Upper lobe of left lung (tissue), 6 donors: ENCODE measurements around the gene BAG2. TPM values are rescaled to one million over a fixed set of nuclear protein-coding genes. Genes with fewer than 3 reads are reported as not detected.

Experiments
- ATAC-seq, 2 donors: fragments of 200-7000 bp; cut with Tn5 transposase; one replicate each; pipeline ENCODE4 v1.9.1; 2022; ENCODE audit warnings: mild to moderate bottlenecking in 2 of 2, moderate library complexity in 2 of 2; ENCODE audit not compliant: low FRiP score in 2 of 2
- DNase-seq, 2 donors: peaks; one replicate each; pipeline ENCODE4 v3.0.0-alpha.2; 2019 to 2020
- H3K27ac ChIP-seq, 4 donors: fragments of 200-600 bp; sonication (generic); one replicate each; pipeline ENCODE4 v1.5.1; 2016 to 2019
- H3K27me3 ChIP-seq, 4 donors: fragments of 200-600 bp; sonication (generic); one replicate each; pipeline ENCODE4 v1.5.1; 2017 to 2019
- H3K36me3 ChIP-seq, 4 donors: fragments of 200-600 bp; sonication (generic); one replicate each; pipeline ENCODE4 v1.5.1; 2016 to 2019
- H3K4me1 ChIP-seq, 4 donors: fragments of 200-600 bp; sonication (generic); one replicate each; pipeline ENCODE4 v1.5.1; 2018 to 2019
- H3K4me3 ChIP-seq, 4 donors: fragments of 200-600 bp; sonication (generic); one replicate each; pipeline ENCODE4 v1.5.1; 2017 to 2019; ENCODE audit warnings: mild to moderate bottlenecking in 2 of 4, moderate library complexity in 1 of 4
- H3K9me3 ChIP-seq, 4 donors: fragments of 200-600 bp; sonication (generic); one replicate each; pipeline ENCODE4 v1.5.1; 2018 to 2019
- EP300 ChIP-seq, 4 donors: sonication (generic); formaldehyde crosslinking; IDR thresholded peaks; one replicate each; pipeline ENCODE4 v1.5.1; 2017; ENCODE audit warnings: antibody characterized with exemption in 4 of 4, control low read depth in 2 of 4
- POLR2A ChIP-seq, 4 donors: fragments of 450-650 bp; IDR thresholded peaks; one replicate each; pipeline ENCODE4 v1.5.1; 2016 to 2017; ENCODE audit warnings: antibody characterized with exemption in 4 of 4, mild to moderate bottlenecking in 2 of 4
- POLR2AphosphoS5 ChIP-seq, 2 donors: sonication (generic); formaldehyde crosslinking; IDR thresholded peaks; one replicate each; pipeline ENCODE4 v1.5.1; 2017; ENCODE audit warnings: antibody characterized with exemption in 2 of 2
- WGBS, 2 donors: methylation state at CpG; one replicate each; pipeline ENCODE4 v1.1.5; 2017 to 2018; 5-methylcytosine and 5-hydroxymethylcytosine counted together
- total RNA-seq, 6 donors: library from RNA; depleted of rRNA in 4 of 6; stranded (reverse); fragments of >200 nt in 4 of 6; gene quantifications; one replicate each; pipeline versions ENCODE4 v1.1.0 to v1.2.1, GENCODE V29; 2016 to 2021
- TF ChIP-seq, protein P1 (sequence below), 6 experiments: fragments of 450-650 bp in 4 of 6; fragments of 200-600 bp in 2 of 6; sonication (generic) in 2 of 6; IDR thresholded peaks; one replicate each; pipeline ENCODE4 v1.5.1; 2016 to 2019; ENCODE audit warnings: antibody characterized with exemption in 6 of 6
- donor health status: DM: no; HTN: no; CAD: no; lungs with moderate emphysema.
- donor health status: DM: no; HTN: yes; CAD: no; lungs with severe emphysema.

The BAG2 gene
- 1 to 10 TPM; 2.1 to 7.4 (median 4.4) TPM for total RNA-seq

DNA sequence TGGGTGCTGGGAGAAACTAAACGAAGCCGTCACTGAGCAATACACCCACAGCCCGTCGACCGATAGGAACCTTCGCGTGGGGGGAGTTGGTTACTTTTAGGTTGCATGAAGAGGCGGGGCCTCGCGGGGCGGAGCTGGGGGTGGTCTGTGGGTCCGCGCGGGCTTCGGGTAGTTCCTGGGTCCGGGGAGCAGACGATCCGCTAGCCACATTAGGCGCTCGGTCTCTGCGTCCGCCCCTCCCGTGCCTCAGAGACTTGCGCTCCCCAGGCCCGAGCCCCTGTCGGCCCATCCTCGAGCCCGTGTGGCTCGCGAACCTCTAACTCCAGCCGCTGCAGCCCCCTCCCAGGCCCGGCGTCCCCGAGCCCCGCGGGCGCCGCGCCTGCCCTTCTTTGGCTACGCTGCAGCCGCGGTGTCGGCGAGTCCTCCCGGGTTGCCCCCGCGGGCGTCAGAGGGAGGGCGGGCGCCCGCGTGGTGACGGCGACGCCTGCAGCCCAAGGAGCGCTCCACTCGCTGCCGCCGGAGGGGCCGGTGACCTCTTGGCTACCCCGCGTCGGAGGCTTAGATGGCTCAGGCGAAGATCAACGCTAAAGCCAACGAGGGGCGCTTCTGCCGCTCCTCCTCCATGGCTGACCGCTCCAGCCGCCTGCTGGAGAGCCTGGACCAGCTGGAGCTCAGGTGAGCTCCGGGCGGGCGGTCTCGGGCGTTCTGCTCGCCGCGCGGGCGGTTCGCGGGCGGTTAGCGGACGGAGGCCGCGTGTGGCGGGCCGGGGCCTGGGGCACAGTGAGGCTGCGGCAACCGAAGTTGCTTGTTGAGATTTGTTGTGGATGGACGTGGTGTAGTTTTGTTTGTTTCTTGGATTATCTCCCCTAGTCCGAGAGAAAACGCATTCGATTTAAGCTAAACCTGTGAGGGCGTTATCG, at the start of gene BAG2:
TSS of gene BAG2 (plus strand) at position 191 of the 920 bp plus-strand sequence. CDS start at position 563, 372 bp downstream.
- WGBS, 2 donors: 1 to 2% methylated on average over 6 to 46 of the region's 97 CpGs
- no peaks in the 10 kb centered on the region for H3K27me3 ChIP-seq
- peak within 1 kb of the TSS; percentile 54 to 79 (median 72) for H3K4me3 ChIP-seq
- DNase-seq (peak; percentile 86 to 96), ATAC-seq (peak; percentile 94 to 96)
- H3K27ac ChIP-seq: peak within 1 kb of the TSS; percentile 78 to 92 (median 82)
- no peaks in the 10 kb centered on the region for H3K9me3 ChIP-seq
- TF ChIP-seq POLR2AphosphoS5 (IDR thresholded peaks at IDR 0.05) (peak in 1 of 2 donors; percentile 65), POLR2A (IDR thresholded peaks at IDR 0.05) (peak in 2 of 4 donors; percentile 68 to 72), EP300 (IDR thresholded peaks at IDR 0.05) (no peak)
- TF ChIP-seq, protein P1, sequence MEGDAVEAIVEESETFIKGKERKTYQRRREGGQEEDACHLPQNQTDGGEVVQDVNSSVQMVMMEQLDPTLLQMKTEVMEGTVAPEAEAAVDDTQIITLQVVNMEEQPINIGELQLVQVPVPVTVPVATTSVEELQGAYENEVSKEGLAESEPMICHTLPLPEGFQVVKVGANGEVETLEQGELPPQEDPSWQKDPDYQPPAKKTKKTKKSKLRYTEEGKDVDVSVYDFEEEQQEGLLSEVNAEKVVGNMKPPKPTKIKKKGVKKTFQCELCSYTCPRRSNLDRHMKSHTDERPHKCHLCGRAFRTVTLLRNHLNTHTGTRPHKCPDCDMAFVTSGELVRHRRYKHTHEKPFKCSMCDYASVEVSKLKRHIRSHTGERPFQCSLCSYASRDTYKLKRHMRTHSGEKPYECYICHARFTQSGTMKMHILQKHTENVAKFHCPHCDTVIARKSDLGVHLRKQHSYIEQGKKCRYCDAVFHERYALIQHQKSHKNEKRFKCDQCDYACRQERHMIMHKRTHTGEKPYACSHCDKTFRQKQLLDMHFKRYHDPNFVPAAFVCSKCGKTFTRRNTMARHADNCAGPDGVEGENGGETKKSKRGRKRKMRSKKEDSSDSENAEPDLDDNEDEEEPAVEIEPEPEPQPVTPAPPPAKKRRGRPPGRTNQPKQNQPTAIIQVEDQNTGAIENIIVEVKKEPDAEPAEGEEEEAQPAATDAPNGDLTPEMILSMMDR (IDR thresholded peaks at IDR 0.05): peak in 5 of 6 experiments; percentile 15 to 61 (median 42)
- H3K36me3 ChIP-seq: peaks cover 0 to 3% (median under 1%) of the 10 kb centered on the region in 4 donors
- H3K4me1 ChIP-seq: peaks cover 3 to 20% (median 7%) of the 10 kb centered on the region in 4 donors

DNA sequence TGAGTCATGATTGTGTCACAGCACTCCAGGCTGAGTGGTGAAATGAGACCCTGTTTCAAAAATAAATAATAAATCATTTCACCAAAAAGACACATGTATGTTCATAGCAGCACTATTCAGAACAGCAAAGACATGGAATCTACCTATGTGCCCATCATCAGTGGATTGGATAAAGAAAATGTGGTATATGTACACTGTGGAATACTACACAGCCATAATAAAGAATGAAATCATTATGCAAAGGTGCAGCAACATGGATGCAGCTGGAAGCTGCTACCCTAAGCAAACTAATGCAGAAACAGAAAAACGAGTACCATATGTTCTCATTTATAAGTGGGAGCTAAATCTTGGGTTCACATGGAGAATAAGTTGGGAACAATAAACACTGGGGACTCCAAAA, 49.0 kb upstream of the BAG2 start:
- Histone ChIP-seq H3K9me3 (no peaks in the 10 kb centered on the region), H3K27me3 (no peaks in the 10 kb centered on the region), H3K27ac (no peak overlapping the region), H3K36me3 (peaks cover 0 to 2% (median 0%) of the 10 kb centered on the region in 4 donors), H3K4me1 (peaks cover 0 to 4% (median 2%) of the 10 kb centered on the region in 4 donors), H3K4me3 (no peak overlapping the region)
- DNase-seq (no peak), ATAC-seq (no peak)
- TF ChIP-seq POLR2AphosphoS5 (IDR thresholded peaks at IDR 0.05): no peak
- no peak for TF ChIP-seq EP300 (IDR thresholded peaks at IDR 0.05)
- TF ChIP-seq, protein P1 (IDR thresholded peaks at IDR 0.05): no peak
- no peak for TF ChIP-seq POLR2A (IDR thresholded peaks at IDR 0.05)
- 92 to 96% methylated on average over 1 of the region's 1 CpG for WGBS, 2 donors

DNA sequence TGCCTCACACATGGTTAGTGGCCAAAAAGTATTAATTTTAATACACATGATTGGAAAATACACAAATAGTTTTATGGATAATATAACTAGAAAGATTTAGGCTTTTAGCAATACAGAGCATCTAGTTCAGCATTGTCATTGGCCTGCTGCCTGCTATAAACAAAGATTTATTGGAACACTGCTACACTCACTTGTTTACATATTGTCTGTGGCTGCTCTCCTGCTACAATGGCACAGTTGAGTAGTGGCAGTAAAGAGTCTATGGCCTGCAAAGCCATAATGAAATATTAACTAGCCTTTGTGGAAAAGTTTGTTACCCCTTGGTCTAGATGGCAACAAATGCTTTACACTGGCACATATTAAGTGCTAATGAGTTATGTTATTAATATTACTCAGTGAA, 44.4 kb upstream of the BAG2 start:
- no peaks in the 10 kb centered on the region for H3K9me3 ChIP-seq
- peaks cover 0 to 4% (median 0%) of the 10 kb centered on the region in 4 donors for H3K4me1 ChIP-seq
- no peak overlapping the region for H3K27ac ChIP-seq
- no peaks in the 10 kb centered on the region for H3K27me3 ChIP-seq
- peaks cover 0 to 5% (median 0%) of the 10 kb centered on the region in 4 donors for H3K36me3 ChIP-seq
- DNase-seq (no peak), ATAC-seq (no peak)
- TF ChIP-seq POLR2AphosphoS5 (IDR thresholded peaks at IDR 0.05) (no peak), EP300 (IDR thresholded peaks at IDR 0.05) (no peak), POLR2A (IDR thresholded peaks at IDR 0.05) (no peak)
- TF ChIP-seq, protein P1 (IDR thresholded peaks at IDR 0.05): no peak
- no peak overlapping the region for H3K4me3 ChIP-seq

DNA sequence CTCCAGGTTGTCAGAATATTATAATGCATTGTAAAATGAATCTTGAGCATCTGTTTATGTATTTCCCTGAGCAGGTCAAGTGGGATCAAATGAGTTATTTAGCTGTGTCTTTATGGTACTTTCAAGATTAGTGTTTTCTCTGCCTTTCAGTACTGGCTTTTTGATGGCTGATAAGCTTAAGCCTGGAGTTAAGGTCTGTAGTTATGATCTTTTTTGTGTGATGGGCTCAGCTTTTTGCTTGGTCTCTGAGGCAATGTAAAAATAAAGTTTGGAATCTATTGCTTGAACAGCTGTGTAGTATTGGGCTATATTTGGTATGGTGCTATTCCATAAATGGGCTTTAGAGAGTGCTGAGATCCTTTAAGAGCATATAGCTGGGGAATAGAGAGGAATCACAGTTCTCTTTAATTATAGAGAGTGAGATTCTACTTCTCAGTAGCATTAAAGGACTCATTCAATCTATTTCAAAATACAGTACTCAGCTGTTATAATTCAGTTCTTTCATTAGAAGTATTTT, 41.4 kb upstream of the BAG2 start:
- no peak for ATAC-seq
- Histone ChIP-seq H3K9me3 (no peaks in the 10 kb centered on the region), H3K4me3 (no peak overlapping the region), H3K36me3 (peaks cover 5 to 28% (median 10%) of the 10 kb centered on the region in 4 donors), H3K4me1 (peaks cover 0 to 1% (median 0%) of the 10 kb centered on the region in 4 donors), H3K27ac (no peak overlapping the region), H3K27me3 (no peaks in the 10 kb centered on the region)
- TF ChIP-seq POLR2AphosphoS5 (IDR thresholded peaks at IDR 0.05): no peak
- TF ChIP-seq EP300 (IDR thresholded peaks at IDR 0.05): no peak
- TF ChIP-seq POLR2A (IDR thresholded peaks at IDR 0.05): no peak
- DNase-seq: no peak

DNA sequence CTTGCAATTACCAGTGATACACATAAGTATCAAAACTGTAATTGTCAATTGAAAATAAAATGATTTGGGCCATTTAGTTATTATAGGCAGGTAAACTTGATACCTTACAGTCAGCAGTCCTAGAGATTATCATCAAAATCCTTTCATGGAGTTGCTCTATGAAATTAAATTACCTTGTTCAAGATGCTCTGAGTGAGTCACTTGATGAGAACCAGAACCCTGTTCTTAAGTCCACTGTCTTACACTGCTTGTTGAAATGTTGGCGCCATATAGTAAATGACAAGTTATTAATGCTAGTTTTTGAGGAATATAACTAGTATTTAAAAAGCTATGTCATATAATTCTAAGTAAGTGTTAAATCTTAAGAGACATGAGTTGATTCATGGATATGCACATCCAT, 37.2 kb upstream of the BAG2 start:
- Histone ChIP-seq H3K4me1 (no peaks in the 10 kb centered on the region), H3K4me3 (no peak overlapping the region), H3K27ac (no peak overlapping the region), H3K27me3 (no peaks in the 10 kb centered on the region), H3K36me3 (peaks cover 6 to 39% (median 15%) of the 10 kb centered on the region in 4 donors), H3K9me3 (no peaks in the 10 kb centered on the region)
- 100% methylated on average over 1 of the region's 1 CpG for WGBS, 2 donors
- DNase-seq (no peak), ATAC-seq (no peak)
- TF ChIP-seq POLR2AphosphoS5 (IDR thresholded peaks at IDR 0.05) (no peak), POLR2A (IDR thresholded peaks at IDR 0.05) (no peak), EP300 (IDR thresholded peaks at IDR 0.05) (no peak)
- TF ChIP-seq, protein P1 (IDR thresholded peaks at IDR 0.05): no peak
